Measurements from ENCODE around the gene NDUFB10.
"Not testable (repeated sequence)": the region's sequence is repeated elsewhere in the genome, so short reads cannot be mapped to it uniquely, and the experiment has no call there.

NDUFB10 gene

DNA sequence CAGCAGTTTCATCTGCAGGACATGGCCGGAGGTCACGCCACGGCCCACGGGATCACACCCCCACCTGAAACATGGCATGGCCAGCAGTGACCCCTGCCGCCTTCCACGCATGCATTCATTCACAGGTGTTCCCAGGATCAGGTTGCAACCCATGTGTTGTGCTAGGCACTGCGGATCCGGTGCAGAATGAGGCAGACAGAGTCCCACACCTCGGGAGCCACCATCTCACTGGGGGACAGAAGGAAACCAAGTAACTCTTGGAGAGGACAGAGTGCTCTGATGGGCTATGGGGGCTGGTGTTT, 12.0 kb upstream of the NDUFB10 start:
- no peak for DNase-seq

DNA sequence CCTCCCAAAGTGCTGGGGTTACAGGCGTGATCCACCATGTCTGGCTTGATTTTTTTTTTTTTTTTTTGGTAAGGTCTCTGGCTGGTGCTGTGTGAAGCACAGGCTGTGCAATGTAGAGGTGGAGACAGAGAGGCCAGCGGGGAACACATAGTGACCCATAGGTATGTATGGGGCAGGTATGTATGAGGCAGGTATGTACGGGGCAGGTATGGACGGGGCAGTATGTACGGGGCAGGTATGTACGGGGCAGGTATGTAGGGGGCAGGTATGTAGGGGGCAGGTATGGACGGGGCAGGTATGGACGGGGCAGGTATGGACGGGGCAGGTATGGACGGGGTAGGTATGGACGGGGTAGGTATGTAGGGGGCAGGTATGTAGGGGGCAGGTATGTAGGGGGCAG, 9.8 kb upstream of the NDUFB10 start:
- no peak for DNase-seq

DNA sequence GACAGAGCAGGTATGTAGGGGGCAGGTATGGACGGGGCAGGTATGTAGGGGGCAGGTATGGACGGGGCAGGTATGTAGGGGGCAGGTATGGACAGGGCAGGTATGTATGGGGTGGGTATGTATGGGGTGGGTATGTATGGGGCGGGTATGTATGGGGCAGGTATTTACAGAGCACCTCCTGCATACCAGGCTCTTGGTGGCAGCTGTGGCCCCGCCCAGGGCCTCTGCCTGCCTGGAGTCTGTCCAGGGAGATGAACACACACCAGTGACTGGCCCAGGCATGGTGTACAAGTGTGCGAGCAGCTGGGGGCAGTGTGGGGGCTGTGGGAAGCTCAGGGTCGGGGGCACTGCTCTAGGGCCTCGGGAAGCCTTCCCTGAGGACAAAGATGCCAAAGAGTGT, 9.3 kb upstream of the NDUFB10 start:
- no peak for DNase-seq

DNA sequence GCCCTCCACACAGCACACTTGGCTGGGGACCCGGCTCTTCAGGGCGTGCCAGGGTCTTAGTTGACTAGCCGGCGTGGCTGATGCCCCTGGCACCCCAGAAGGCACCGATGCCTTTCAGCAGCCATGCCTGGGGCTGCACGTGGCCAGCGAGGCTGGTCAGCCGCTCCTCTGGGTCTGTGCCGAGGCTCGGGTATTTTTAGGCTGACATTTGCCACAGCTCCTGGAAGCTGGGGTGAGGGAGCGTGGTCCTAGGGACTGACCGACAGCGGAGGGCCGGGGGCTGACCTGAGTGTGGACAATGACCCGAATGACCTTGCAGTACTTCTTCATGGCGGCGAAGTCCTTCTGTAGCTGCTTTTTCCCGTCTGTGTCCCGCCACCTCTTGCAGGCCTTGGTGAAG, 8.8 kb upstream of the NDUFB10 start:
- DNase-seq: no peak

DNA sequence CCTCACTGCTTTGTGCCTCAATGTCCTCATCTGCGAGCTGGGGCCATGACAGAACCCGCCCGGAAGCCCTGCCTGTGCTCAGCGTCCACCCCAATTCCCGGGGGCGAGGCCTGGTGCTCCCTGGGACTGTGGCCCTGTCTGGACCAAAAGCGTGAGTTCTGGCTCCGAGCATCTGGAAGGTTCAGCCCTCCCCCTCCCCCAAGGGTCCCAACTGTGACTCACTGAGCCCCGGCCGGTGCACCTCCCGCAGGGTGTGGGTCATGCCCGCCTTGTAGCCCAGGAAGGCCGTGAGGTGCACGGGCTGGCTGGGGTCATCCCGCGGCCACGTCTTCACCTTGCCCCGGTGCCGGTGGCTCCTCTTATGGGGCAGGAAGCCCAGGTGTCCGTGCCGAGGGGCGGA, 5.6 kb upstream of the NDUFB10 start:
- no peak for DNase-seq

DNA sequence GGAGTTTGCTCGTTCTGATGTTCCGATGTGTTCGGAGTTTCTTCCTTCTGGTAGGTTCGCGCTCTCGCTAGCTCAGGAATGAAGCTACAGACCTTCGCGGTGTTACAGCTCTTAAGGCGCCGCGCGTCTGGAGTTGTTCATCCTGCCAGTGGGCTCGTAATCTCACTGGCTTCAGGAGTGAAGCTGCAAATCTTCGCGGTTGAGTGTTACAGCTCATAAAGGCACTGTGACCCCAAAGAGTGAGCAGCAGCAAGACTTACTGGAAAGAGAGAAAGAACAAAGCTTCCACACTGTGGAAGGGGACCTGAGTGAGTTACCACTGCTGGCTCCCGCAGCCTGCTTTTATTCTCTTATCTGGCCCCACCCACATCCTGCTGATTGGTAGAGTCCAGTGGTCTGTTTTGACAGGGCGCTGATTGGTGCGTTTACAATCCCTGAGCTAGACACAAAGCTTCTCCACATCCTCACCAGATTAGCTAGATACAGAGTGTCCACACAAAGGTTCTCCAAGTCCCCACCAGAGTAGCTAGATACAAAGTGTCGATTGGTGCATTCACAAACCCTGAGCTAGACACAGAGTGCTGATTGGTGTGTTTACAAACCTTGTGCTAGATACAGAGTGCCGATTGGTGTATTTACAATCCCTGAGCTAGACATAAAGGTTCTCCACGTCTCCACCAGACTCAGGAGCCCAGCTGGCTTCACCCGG, 1.8 kb upstream of the NDUFB10 start:
- not testable (repeated sequence) for DNase-seq

DNA sequence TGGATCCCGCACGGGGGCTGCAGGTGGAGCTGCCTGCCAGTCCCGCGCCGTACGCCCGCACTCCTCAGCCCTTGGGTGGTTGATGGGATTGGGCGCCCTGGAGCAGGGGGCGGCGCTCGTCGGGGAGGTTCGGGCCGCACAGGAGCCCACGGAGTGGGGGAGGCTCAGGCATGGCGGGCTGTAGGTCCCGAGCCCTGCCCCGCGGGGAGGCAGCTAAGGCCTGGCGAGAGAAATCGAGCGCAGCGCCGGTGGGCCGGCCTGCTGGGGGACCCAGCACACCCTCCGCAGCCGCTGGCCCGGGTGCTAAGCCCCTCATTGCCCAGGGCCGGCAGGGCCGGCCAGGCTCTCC, 1.2 kb upstream of the NDUFB10 start:
- DNase-seq: not testable (repeated sequence)

DNA sequence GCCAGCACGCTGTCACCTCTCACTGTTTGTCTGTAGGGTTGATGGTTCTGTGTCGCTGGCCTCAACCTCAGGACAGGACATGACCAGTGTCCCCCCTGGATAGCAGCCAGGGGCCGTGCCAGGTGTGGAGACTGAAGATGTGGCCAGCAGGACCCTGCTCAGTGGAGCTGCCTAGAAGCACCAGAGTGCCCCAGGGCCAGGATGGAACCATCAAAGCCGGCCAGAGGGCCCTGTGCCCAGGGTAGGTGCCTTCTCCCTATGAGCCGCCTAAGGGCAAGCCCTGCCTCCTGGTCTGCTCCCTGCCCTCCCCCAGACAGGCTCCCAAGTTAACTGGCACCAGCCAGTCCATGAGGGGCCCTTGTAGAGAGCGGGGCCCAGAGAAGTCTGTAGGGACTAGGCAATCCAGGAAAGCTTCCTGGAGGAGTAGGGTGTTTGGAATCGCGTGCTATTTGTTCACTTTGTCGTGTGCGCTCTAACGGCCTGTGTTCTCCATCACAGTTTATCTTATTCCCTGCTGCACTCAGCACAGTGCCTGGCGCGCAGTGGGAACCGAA, 546 bp upstream of the NDUFB10 start:
- DNase-seq: no peak

DNA sequence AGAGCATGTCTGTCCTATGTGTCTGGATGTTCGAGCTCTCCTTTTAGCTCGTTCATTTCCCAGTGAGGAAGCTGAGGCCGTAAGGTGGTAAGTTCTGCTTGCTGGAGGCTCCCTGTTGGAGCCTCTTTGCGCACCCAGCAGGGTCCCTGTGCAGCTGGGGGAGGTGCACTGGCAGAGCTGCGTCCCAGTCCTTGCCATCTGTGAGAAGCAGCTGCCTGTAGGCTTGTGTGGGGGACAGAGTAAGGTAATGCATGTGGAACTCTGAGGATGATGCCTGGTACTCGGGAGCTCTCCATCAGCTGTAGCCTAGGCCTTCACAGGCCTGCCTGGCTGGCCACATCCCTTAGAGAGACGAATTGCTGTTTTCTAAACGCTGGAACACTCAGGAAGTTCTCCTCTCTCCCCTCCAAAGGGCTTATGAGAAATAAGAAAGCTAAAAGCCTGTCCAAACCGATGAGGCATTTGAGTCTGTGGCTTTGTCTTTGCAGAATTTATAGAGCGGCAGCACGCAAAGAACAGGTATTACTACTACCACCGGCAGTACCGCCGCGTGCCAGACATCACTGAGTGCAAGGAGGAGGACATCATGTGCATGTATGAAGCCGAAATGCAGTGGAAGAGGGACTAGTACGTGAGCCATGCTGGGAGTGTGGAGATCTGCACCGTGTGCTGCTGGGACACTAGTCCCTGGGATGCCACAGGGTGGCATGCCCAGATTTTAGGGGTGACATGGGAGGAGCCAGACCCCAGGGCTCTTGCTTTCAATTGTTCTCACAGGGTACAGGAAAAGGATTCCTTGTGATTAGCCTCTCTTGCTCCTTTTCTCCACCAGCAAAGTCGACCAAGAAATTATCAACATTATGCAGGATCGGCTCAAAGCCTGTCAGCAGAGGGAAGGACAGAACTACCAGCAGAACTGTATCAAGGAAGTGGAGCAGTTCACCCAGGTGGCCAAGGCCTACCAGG, 1.6 kb downstream of the NDUFB10 start:
- DNase-seq: no peak

DNA sequence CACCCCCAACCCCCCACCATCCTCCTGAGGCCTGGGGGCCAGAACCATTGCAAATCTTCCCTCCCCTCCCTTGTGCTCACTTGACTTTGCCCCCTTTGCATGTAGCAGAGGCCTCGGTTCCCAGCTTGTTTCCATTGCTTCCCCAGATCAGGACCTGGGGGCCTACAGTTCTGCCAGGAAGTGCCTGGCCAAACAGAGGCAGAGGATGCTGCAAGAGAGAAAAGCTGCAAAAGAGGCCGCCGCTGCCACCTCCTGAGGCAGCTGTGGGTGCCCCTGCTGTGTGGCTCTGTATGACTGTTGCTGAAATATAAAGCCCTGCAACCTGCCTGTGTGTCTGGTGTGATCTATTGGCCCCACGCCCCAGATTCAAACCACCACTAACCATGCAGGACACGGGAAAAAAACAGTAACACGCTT, 2.3 kb downstream of the NDUFB10 start:
- no peak for DNase-seq

DNA sequence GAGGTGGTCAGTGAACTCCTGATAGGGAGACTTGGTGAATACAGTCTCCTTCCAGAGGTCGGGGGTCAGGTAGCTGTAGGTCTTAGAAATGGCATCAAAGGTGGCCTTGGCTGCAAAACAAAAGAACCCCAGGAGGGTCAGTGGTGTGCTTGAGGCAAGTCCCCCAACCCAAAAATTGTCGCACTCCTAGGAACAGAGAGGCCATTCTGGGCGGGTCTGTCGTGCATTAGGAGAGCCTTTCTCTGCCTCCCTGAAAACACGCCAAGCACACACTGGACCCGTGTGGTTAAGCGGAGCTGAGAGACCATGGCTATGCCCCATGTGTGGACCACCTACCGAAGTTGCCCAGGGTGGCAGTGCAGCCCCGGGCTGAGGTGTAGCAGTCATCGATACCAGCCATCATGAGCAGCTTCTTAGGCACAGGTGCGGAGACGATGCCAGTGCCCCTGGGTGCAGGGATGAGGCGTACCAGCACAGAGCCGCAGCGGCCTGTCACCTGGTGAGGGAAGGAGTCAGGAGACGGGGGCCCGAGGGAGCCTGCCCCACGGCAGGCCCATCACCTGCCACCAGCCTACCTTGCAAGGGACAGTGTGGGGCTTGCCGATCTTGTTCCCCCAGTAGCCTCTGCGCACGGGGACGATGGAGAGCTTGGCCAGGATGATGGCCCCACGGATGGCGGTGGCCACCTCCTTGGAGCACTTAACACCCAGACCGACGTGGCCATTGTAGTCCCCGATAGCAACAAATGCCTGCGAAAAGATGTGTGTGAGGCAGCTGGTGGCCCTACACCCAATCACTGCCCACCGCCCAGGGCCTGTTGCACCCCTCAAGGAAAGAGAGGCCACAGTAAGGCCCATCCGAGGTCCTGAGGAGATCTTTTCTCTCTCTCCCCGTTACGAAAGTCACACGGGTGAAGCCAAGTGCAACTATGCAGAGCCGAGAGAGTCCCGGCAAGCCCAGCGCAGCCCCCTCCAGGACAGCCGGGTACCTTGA, 3.1 kb downstream of the NDUFB10 start:
- DNase-seq: not testable (repeated sequence)

DNA sequence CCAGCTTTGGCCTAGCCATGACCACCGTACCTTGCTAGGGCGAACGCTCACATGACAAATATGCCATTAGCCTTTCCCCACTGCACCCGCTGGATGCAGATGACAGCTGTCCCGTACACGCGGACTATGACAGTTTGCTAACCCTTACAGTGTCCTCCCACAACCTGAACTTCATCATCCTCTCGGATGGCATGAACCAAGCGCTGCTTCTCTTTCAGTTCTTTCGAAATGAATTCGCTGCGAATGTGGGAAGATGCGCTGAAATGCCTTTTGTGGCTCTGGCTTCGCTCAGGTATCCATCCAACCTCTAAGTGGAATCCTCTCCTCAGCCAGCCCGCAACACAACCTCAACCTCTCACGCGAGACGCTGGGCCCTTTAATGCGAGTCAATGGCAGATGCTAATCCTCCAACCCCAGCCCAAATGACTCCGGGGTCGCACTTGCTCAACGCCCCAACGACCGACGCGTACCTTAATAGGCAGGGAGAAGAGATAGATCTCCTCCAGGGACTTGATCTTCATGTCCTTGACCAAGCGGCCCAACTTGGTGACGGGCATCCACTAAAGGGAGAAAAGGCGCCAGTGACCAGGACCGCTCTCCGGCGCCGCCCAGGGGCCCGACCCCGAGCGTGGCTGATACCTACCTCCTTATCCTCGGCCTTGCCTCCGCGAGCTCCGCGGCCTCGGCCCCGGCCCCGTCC, 4.6 kb downstream of the NDUFB10 start:
- no peak for DNase-seq

DNA sequence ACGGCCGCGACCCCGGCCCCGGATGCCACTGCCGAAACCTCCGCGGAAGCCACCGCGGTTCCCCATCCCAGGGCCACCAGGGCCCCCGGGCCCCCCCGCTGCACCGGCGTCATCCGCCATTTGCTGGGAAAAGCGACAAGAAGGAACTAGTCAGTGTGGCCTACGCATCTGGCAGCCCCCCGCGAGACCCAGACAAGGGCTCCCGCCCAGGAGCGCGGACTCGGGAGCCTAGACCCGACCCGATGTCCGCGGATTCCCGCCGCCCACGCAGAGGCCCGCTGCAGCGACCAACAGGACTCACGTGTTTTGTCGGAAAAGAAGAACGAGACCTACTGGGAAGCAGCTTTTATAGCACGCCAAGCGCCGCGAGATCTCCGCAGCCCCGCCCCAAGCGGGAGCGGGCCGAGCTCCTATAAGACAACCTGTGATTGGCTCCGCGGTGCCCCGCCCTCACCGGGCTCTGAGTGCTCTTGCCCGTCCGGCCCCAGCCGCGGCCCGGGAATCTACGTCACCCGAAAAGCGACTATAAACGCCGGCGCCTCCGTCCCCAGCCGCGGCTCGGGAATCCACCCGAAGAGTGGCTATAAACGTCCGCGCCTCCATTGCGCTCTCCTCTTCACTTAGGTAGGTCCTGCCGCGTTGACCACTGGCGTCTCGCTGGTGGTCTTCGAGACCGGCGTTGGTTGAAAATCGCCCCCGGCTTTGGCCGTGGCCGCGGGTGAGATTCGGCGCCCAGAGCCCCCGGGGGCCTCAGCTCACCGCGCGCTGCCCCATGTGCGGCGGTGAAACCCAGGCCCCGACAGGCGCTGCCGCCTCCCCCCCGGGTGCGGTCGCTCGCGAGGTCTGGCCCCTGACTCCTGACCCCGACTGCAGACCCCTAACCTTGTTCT, 5.4 kb downstream of the NDUFB10 start, which contains the start of gene RPS2:
RPS2 (minus strand) TSS at position 321 of the 890 bp plus-strand sequence; CDS start at position 120, 201 bp downstream.
- DNase-seq: peak; percentile 92

DNA sequence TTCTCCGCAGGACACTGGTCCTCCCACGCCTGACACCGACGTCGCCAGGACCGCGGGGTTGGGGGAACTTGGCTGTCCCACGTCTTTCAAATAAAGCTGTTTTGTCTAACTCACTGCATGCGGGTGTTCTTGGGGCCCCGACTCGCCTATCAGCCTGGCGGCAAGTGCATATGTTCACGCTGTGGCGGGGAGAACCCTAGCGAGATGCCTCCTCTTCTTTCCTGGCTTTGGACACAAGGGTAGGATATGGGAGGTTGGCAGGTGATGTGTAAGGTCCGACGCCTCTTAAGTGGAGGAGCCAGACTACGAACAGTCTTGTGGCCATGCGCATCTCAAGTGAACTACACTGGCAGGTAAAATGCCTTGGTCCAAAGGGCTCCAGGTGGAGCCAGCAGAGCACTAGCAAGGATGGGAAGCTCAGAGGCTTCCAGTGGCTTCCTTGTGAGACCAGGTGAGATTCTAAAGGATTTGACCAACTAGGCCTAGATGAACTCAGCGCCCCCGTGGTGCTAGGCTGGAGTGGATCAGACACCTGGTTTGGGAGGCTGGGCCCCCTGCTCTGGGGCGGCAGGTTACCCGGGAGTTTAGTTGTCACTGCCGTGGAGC, 6.2 kb downstream of the NDUFB10 start:
- DNase-seq: no peak

DNA sequence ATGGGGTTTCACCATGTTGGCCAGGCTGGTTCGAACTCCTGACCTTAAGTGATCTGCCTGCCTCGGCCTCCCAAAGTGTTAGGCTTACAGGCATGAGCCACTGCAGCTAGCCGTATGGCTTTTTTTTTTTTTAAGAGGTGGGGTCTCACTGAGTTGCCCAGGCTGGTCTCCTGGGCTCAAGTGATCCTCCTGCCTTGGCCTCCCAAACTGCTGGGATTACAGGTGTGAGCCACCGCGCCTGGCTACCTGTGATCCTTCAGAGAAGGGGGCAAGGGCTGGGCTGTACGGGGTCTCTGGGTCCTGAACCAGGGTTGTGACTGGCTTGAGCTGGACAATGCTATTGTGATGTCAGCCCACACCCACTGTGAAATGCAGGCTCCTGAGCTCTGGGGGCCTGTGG, 7.1 kb downstream of the NDUFB10 start, which contains the start of gene RNF151:
RNF151 (plus strand) TSS at position 397 of the 400 bp plus-strand sequence. CDS start 26 bp downstream, outside the sequence.
- DNase-seq: no peak

DNA sequence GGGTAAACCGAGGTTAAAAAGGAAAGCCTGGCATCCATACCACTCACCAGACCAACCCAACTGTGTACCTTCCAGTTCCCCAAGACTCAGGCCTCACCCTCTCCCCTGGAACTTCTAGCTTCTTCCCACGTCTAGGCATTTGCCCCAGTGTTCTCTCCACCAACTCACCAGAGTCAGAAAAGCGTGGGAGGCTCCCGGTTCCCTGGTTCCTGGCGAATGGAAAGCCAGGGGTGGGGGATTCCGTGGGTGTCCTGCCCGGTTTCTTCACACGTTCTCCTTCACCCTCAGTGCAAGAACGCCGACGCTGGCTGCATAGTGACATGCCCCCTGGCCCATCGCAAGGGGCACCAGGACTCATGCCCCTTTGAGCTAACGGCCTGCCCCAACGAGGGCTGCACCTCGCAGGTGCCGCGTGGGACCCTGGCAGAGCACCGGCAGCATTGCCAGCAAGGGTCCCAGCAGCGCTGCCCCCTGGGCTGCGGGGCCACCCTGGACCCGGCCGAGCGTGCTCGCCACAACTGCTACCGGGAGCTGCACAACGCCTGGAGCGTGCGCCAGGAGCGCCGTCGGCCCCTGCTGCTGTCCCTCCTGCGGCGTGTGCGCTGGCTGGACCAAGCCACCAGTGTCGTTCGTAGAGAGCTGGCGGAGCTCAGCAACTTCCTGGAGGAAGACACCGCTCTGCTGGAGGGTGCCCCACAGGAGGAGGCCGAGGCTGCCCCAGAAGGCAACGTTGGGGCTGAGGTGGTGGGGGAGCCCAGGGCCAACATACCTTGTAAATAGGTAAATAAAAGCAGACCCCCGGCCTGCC, 9.0 kb downstream of the NDUFB10 start:
- no peak for DNase-seq

DNA sequence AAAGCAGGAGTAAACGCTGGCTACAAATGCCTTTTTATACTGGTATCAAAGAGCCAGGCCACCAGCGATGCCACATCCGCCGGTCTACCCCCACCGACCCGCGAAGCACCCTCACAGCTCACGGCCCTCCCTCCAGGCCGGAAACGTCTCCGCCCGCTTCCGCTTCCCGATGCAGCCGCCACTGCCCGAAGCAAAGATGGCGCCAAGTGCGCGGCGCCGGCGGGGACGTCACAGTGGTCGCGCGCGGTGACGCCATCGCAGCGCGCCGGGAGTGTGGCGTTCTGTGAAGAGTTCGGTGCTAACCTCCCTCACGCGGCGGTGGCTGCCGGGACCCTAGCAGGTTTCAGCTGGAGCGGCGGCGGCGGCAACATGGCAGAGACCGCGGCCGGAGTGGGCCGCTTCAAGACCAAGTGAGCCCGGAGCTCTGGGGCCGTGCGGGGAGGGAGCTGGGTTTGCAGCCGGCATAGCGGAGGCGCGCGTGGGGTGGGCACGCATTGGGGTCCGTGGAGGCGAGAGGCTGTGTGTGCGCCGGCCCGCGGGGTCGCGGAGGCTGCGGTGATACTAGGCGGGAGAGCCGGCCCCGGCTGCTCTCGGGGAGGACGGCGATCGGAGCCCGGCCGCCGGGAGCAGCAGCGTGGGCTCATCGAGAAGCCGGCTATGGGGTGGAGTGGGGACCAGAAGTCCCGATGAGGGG, 12.6 kb downstream of the NDUFB10 start, which contains the start of gene TBL3:
TBL3 (plus strand) TSS at position 258 of the 694 bp plus-strand sequence; CDS start at position 370, 112 bp downstream.
- DNase-seq: peak; percentile 60

DNA sequence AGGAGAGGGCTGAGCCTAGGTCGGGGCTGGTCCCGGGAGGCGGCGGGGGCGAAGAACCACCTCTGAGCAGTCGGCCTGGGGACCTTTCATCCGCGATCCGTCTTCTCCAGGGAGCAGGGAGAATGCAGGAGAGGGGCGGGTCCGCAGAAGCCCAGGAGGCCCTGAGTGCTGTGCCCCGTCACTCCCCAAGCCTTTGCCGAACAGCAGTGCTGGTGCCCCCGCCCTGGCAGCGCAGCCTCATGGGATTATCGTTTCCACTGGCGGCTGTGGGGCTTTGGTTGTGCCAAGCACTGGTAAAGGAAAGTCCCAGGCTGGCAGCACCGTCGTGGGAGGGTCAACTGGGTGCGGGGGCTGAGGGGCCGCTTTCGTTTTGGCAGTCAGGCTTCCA, 13.1 kb downstream of the NDUFB10 start:
- no peak for DNase-seq

All from NCI-H2029 treated with DMSO at 0.1 percent for 48 hours (cell line).